Astrocyte of the spinal cord (primary cell): ENCODE measurements around the gene TTC28.
A peak's percentile ranks its signal among the peaks of the same experiment; 100 is the strongest.
"Not testable (repeated sequence)": the region's sequence is repeated elsewhere in the genome, so short reads cannot be mapped to it uniquely, and the experiment has no call there.

Source experiments
- DNase-seq: peaks from one replicate; pipeline ENCODE4 v3.0.0; 2011; ENCODE audit warnings: low read depth, low spot score
- H3K4me3 ChIP-seq: 2 replicates; pipeline ENCODE4 v1.5.1; 2011; ENCODE audit warnings: low read depth, mild to moderate bottlenecking, low read length, moderate library complexity
- CTCF ChIP-seq: IDR thresholded peaks from 2 replicates; pipeline ENCODE4 v1.5.1; 2012; ENCODE audit warnings: low read depth, mild to moderate bottlenecking, low read length, inconsistent platforms
- in situ Hi-C: cut with HindIII; loops from 2 replicates; pipeline ENCODE4 v1.10.0; 2017; ENCODE audit warnings: low sequenced_read_pairs

The TTC28 gene

DNA sequence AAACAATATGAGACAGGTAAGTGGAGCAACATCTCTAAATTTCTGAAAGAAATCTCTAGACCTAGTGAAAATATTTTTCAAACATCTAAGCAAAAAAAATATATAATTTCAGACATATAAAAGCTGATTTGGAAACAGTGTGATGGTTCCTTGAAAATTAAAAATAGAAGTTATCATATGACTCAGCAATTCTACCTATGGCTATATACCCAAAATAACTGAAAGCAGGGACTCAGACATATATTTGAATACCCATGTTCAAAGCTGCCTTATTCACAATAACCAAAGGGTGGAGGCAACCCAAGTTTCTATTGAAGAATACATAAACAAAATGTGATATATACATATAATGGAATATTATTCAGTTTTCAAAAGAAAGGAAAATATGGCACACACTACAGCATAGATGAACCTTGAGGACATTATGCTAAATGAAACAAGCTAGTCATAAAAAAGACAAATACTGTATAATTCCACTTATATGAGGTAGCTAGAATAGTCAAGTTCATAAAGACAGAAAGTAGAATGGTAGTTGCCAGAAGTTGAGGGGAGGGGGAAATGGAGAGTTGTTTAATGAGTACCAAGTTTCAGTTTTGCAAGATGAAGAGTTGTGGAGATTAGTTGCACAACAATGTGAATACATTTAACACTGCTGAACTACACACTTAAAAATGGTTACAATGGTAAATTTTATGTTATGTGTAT lies 300.4 kb downstream of the TTC28 start:
- in situ Hi-C loops = no loop called here
- DNase-seq = no peak
- no peak overlapping the region for H3K4me3 ChIP-seq
- TF ChIP-seq CTCF = no peak

GRCh38 chr22:28375761-28376534 lies 303.7 kb downstream of the TTC28 start:
- no peak for DNase-seq
- no peak for TF ChIP-seq CTCF
- in situ Hi-C loops = no loop called here
- no peak overlapping the region for H3K4me3 ChIP-seq

DNA sequence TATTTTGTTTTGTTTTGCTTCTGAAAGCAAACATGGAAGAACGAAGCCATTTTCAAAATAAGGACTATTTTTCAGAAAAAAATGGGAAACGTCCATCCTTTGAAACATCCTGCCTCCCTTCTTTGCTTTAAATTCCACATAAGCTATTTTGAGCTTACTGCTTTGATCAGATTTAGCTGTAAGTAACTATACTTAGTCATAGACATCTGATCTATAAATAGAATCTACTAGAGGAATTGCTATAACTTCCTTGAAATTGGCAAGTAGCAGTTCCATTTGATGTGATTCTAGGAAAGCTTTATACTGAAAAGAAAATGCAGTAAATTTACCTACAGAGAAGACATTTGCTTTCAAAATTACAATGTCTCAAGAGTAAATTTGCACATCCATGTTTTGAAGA lies 305.8 kb downstream of the TTC28 start:
- no peak for TF ChIP-seq CTCF
- DNase-seq = peak; percentile 45
- in situ Hi-C loops = no loop called here
- H3K4me3 ChIP-seq = no peak overlapping the region

DNA sequence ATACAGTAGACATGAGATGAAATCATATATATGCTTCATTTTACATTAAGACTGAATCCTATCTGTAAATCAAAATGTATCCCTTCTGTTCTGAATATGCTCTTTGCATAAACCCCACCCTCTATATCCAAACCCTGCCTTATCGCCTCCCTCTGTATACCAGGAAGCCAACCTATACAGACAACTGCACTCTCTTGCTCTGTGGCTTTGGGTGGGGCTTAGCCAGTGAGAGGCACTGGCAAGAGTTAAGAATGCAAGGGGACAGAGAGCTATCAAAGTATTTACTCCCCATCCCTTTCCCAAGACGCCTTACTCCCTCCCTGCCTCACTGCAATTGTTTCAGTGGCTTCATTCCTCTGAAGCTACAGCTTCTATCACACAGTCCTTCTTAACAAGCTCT lies 309.8 kb downstream of the TTC28 start:
- no peak for DNase-seq
- no peak for TF ChIP-seq CTCF
- no peak overlapping the region for H3K4me3 ChIP-seq
- in situ Hi-C loops = no loop called here

- in situ Hi-C loops = no loop called here
- no peak overlapping the region for H3K4me3 ChIP-seq
- TF ChIP-seq CTCF = no peak
- DNase-seq = no peak
These were observed 312.8 kb downstream of the TTC28 start for GRCh38 chr22:28366856-28367255.

DNA sequence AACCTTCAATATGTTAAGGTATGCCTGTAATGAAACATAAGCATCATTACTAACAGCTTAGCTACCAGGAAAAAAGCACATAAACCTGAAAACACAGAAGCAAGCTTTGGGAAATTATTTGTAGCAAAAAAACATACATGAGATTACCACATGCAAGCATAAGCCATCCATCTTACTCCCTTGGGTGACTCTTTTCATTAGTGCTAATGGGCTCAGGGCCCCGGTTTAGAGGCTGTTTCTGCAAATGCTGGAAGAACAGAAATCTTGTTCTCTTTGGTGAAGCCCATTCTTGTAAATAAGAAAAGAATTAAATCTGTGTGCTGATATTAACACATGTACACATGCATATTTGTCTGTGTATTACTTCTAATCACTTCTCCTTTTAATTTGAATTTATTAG lies 314.3 kb downstream of the TTC28 start:
- no peak for TF ChIP-seq CTCF
- in situ Hi-C loops = no loop called here

DNA sequence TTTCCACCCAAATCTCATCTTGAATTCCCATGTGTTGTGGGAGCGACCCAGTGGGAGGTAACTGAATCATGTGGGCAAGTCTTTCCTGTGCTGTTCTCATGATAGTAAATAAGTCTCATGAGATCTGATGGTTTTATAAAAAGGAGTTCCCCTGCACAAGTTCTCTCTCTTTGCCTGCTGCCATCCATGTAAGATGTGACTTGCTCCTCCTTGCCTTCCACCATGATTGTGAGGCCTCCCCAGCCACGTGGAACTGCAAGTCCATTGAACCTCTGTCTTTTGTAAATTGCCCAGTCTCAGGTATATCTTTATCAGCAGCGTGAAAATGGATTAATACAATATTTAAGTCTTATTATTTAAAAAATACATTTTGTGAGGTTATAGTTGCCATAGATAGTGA lies 315.5 kb downstream of the TTC28 start:
- in situ Hi-C loops, H3K4me3 ChIP-seq, DNase-seq: not testable (repeated sequence)

More for the DNA sequence above, 314.3 kb downstream of the TTC28 start:
- no peak overlapping the region for H3K4me3 ChIP-seq
- no peak for DNase-seq
